RPMI8226 (cell line): ENCODE measurements around the gene ZNF668.

ENCODE experiments used
- DNase-seq: peaks from one replicate; pipeline ENCODE4 v3.0.0-alpha.2; 2015

The ZNF668 gene

DNA sequence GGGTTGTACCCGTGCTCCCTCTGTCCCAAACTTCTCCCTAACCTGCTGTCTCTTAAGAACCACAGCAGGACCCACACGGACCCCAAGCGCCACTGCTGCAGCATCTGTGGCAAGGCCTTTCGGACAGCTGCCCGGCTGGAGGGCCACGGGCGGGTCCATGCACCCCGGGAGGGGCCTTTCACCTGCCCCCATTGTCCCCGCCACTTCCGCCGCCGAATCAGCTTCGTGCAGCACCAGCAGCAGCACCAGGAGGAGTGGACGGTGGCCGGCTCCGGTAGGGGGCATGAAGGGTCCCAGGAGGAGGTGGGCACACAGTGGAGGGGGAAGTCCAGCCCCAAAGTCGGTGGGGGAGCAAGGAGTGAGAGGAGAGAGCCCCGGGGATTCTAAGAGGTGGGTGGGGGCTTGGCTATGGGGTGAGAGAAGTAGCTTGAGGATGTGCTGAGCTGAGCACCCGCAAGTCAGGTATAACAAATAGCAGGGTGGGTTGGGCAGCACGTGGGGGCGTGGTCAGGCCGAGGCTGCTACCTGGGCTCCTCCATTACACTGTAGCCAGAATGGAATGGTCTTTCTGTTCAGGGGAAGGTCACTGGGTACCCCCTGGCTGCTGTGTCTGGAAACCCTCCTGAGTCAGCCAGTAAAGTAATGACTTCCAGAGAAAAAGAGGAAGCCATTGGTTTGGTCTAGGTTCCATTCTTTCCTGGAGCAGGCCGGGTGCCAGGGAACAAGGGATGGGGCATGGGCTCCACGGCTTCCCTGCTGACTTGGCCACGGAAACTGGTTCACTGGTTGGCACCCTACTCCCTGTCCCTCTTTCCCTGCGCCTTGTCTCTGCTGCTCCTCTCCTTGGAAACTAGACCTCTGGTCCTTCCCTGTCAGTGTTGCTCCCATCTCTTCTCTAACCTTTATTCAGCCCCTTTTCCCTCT, 7.7 kb upstream of the ZNF668 start:
- DNase-seq, result no peak

GRCh38 chr16:31080756-31081419, 6.8 kb upstream of the ZNF668 start:
- DNase-seq, result no peak

DNA sequence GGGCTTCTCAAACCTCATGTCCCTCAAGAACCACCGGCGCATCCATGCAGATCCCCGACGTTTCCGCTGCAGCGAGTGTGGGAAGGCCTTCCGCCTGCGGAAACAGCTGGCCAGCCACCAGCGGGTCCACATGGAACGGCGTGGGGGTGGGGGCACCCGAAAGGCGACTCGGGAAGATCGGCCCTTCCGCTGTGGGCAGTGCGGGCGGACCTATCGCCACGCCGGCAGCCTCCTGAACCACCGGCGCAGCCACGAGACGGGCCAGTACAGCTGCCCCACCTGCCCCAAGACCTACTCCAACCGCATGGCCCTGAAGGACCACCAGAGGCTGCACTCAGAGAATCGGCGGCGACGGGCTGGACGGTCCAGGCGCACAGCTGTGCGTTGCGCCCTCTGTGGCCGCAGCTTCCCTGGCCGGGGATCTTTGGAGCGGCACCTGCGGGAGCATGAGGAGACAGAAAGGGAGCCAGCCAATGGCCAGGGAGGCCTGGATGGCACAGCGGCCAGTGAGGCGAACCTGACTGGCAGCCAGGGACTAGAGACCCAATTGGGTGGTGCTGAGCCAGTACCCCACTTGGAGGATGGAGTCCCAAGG, 6.1 kb upstream of the ZNF668 start:
- DNase-seq, result no peak

- DNase-seq, result no peak
Observed at GRCh38 chr16:31079342-31079944, 5.4 kb upstream of the ZNF668 start.

GRCh38 chr16:31078597-31079341, 4.7 kb upstream of the ZNF668 start:
- DNase-seq, result no peak

DNA sequence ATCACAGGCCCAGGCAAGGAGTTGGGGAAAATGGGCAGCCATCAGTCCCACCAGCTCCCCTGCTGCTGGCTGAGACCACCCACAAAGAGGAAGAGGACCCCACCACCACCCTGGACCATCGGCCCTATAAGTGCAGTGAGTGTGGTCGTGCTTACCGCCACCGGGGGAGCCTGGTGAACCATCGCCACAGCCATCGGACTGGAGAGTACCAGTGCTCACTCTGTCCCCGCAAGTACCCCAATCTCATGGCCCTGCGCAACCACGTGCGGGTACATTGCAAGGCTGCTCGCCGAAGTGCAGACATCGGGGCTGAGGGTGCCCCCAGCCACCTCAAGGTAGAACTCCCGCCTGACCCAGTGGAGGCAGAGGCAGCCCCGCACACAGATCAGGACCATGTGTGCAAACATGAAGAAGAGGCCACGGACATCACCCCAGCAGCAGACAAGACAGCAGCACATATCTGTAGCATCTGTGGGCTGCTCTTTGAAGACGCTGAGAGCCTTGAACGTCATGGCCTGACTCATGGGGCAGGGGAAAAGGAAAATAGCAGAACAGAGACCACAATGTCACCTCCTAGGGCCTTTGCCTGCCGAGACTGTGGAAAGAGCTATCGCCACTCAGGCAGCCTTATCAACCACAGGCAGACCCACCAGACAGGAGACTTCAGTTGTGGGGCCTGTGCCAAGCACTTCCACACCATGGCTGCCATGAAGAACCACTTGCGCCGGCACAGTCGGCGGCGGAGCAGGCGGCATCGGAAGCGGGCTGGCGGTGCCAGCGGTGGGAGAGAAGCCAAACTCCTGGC, 3.8 kb upstream of the ZNF668 start:
- DNase-seq, result no peak

- DNase-seq, result no peak
Observed at GRCh38 chr16:31077024-31077423, 3.0 kb upstream of the ZNF668 start.

- DNase-seq, result no peak
Observed at GRCh38 chr16:31076319-31076718, 2.3 kb upstream of the ZNF668 start.

- DNase-seq, result no peak
Observed at GRCh38 chr16:31074814-31075183, 759 bp upstream of the ZNF668 start.

GRCh38 chr16:31073142-31073969, 684 bp downstream of the ZNF668 start:
- DNase-seq, result peak; percentile 95

GRCh38 chr16:31072540-31073141, 1.4 kb downstream of the ZNF668 start:
- DNase-seq, result peak; percentile 37

- DNase-seq, result no peak
Observed at GRCh38 chr16:31071861-31072260, 2.2 kb downstream of the ZNF668 start.

DNA sequence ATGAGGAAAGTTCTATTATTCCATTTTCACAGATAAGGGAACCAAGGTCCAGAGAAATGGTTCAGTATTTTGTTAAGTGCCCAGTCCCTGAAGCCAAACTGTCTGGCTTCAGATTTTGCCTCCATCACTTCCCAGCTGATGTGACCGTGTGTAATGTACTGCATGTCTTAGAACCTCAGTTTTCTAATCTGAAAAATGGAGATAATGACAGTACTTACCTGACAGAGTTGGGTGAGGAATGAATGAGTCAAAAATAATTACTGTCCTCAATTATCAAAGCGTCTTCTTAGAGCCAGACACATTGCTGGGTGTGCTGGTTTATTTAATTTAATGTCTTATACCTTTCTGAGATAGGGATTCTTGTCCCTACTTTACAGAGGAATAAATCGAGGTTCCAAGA, 6.7 kb downstream of the ZNF668 start:
- no peak for DNase-seq

- no peak for DNase-seq
Observed at GRCh38 chr16:31064882-31065461, 9.1 kb downstream of the ZNF668 start.

DNA sequence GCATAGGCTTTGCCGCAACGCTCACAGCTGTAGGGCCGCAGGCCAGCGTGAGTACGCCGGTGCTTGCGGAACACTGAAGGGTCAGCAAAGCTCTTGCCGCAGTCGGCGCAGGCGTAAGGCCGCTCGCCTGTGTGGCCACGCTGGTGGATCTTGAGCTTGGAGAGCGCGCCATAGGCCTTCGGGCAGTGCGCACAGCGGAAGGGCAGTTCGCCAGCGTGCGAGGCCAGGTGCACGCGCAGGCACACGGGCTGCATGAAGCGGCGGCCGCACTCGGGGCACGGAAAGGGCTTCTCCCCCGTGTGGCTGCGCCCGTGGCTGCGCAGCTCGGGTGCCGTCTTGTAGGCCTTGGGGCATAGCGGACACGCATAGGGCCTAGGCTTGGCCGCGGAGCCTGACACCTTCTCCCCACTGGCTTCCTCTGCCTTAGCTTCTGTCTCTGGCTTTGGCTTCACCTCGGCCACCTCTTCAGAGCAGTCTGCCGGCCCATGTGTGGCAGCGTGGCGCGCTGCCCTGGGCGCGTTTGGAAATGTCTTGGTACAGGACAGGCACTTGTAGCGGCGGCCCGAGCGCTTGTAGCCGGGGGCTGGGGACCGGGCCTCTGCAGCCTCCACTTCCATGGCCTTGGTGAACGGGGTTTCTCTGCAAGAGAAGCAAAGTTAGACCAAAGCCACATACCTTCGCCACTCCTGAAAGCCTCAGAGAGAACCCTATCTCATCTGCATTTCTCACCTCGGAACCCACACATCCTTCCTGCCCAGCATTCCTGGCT, 10.0 kb downstream of the ZNF668 start:
- DNase-seq, result no peak

- DNase-seq, result no peak
Observed at GRCh38 chr16:31063495-31063842, 10.6 kb downstream of the ZNF668 start.

DNA sequence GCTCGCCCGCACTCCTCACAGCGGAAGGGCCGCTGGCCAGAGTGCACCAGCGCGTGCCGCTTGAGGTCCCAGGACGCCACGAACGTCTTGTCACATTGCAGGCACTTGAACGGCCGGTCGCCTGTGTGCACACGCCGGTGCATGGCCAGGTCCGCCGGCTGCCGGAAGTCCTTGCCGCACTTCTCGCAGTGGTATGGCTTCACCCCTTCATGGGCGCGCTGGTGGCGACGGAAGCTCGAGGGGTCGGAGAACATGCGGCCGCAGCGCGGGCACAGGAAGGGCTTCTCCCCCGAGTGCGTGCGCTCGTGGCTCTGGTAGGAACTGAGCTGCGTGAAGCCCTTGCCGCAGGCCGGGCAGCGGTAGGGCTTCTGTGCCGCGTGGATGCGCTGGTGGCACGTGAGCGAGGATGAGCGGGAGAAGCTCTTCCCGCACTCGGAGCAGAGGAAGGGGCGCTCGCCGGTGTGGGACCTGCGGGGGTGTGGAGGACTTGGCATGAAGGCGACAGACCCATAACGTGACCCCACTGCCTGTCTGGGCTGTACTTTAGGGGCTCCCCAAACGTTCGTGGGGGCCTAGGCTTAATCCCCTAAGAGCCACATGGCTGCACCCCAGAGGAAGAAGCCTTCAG, 12.1 kb downstream of the ZNF668 start:
- DNase-seq, result no peak

DNA sequence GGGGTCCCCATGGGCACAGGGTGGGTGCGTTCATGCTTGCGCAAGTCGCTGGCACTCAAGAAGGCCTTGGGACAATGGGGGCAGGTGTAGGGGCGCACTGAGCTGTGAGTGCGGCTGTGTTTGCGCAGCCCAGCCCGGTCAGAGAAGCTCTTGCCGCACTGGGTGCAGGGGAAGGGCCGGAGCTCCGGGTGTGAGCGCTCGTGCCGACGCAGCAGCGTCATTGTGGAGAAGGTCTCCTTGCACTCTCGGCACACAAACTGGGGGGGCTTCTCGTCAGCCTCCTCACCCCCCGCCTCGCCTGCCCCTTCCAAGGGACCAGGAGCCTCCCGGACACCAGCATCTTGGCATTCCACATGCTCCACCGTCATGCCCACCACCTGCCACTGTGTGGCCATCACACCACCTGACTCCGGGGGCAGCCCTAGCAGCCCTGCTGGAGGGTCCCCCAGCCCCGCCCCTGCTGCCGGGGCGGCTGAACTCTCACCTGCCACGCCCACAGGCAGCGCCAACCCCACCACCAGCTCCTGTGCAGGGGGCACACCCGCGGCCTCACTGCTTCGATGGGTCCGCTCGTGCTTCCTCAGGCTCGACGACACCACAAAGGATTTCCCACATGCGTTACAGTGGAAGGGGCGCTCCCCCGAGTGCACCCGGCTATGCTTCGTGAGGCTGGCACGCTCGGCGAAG, 12.8 kb downstream of the ZNF668 start:
- DNase-seq, result no peak
